Right lobe of liver (tissue), 4 donors: Measurements from ENCODE around the gene CNGA2.

Experiments
- POLR2A ChIP-seq: fragments of 450-650 bp; IDR thresholded peaks from one replicate; pipeline ENCODE4 v1.6.1; 2017; ENCODE audit warnings: antibody characterized with exemption, mild to moderate bottlenecking
- TF ChIP-seq, protein P1 (sequence below), 4 donors: fragments of 200-600 bp in 3 of 4; fragments of 450-650 bp in 1 of 4; IDR thresholded peaks; one replicate each; pipeline versions ENCODE4 v1.5.1 to v1.8.0; 2016 to 2022; ENCODE audit warnings: antibody characterized with exemption in 4 of 4, mild to moderate bottlenecking in 2 of 4
- donor health status: DM: no; HTN: no; CAD: no.
- donor health status: DM: no; HTN: no; CAD: no.
- donor health status: DM: no; HTN: yes; CAD: no.

GRCh38 chrX:151727346-151727745 lies 7.2 kb upstream of the CNGA2 start:
- no peak for TF ChIP-seq POLR2A
- TF ChIP-seq, protein P1, sequence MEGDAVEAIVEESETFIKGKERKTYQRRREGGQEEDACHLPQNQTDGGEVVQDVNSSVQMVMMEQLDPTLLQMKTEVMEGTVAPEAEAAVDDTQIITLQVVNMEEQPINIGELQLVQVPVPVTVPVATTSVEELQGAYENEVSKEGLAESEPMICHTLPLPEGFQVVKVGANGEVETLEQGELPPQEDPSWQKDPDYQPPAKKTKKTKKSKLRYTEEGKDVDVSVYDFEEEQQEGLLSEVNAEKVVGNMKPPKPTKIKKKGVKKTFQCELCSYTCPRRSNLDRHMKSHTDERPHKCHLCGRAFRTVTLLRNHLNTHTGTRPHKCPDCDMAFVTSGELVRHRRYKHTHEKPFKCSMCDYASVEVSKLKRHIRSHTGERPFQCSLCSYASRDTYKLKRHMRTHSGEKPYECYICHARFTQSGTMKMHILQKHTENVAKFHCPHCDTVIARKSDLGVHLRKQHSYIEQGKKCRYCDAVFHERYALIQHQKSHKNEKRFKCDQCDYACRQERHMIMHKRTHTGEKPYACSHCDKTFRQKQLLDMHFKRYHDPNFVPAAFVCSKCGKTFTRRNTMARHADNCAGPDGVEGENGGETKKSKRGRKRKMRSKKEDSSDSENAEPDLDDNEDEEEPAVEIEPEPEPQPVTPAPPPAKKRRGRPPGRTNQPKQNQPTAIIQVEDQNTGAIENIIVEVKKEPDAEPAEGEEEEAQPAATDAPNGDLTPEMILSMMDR (IDR thresholded peaks at IDR 0.05): no peak
